Stimulated activated naive CD8-positive, alpha-beta T cell treated with anti-CD3 and anti-CD28 coated beads, Interleukin-15, Interleukin-2, amounts not matched to agents 100 ng/mL and 50 ng/mL, for 24 hours (primary cell): ENCODE measurements around the gene DOLPP1.
"Not testable (repeated sequence)": the region's sequence is repeated elsewhere in the genome, so short reads cannot be mapped to it uniquely, and the experiment has no call there.

Experiments used
- H3K27ac Mint-ChIP-seq: one replicate; pipeline ENCODE4 v1.8.0; 2021; ENCODE audit warnings: mild to moderate bottlenecking, mixed read lengths
- H3K27me3 Mint-ChIP-seq: one replicate; pipeline ENCODE4 v1.8.0; 2021; ENCODE audit warnings: mixed read lengths
- H3K36me3 Mint-ChIP-seq: one replicate; pipeline ENCODE4 v1.8.0; 2021; ENCODE audit warnings: low read depth, mixed read lengths
- H3K4me1 Mint-ChIP-seq: one replicate; pipeline ENCODE4 v1.8.0; 2021; ENCODE audit warnings: low read depth, mixed read lengths
- H3K4me3 Mint-ChIP-seq: one replicate; pipeline ENCODE4 v1.8.0; 2021; ENCODE audit warnings: mild to moderate bottlenecking, mixed read lengths
- H3K9me3 Mint-ChIP-seq: one replicate; pipeline ENCODE4 v1.8.0; 2021; ENCODE audit warnings: mixed read lengths

The DOLPP1 gene

GRCh38 chr9:129080601-129081387 lies at the start of gene DOLPP1:
Gene DOLPP1, plus strand, starts transcription at chr9:129081111. Its CDS starts 21 bp downstream, at chr9:129081132.
- peaks cover 29% of the 10 kb centered on the region for H3K4me1 Mint-ChIP-seq
- H3K36me3 Mint-ChIP-seq, result no peaks in the 10 kb centered on the region
- peak within 1 kb of the TSS; percentile 87 for H3K4me3 Mint-ChIP-seq
- H3K27ac Mint-ChIP-seq, result peak within 1 kb of the TSS; percentile 63
- no peaks in the 10 kb centered on the region for H3K9me3 Mint-ChIP-seq
- H3K27me3 Mint-ChIP-seq, result no peaks in the 10 kb centered on the region

GRCh38 chr9:129031514-129031913 lies 49.4 kb upstream of the DOLPP1 start:
- no peaks in the 10 kb centered on the region for H3K9me3 Mint-ChIP-seq

GRCh38 chr9:129032541-129033159 lies 48.3 kb upstream of the DOLPP1 start:
- H3K9me3 Mint-ChIP-seq, result no peaks in the 10 kb centered on the region
- H3K4me1 Mint-ChIP-seq, result peaks cover 20% of the 10 kb centered on the region
- no peaks in the 10 kb centered on the region for H3K27me3 Mint-ChIP-seq
- H3K4me3 Mint-ChIP-seq, result no peak overlapping the region
- H3K36me3 Mint-ChIP-seq, result no peaks in the 10 kb centered on the region
- H3K27ac Mint-ChIP-seq, result no peak overlapping the region

More at GRCh38 chr9:129031514-129031913, 49.4 kb upstream of the DOLPP1 start:
- Mint-ChIP-seq H3K4me1 (peaks cover 20% of the 10 kb centered on the region), H3K36me3 (no peaks in the 10 kb centered on the region), H3K27ac (no peak overlapping the region), H3K27me3 (no peaks in the 10 kb centered on the region), H3K4me3 (no peak overlapping the region)

GRCh38 chr9:129033216-129033615 lies 47.7 kb upstream of the DOLPP1 start:
- H3K9me3 Mint-ChIP-seq, result no peaks in the 10 kb centered on the region
- H3K27ac Mint-ChIP-seq, result no peak overlapping the region
- H3K36me3 Mint-ChIP-seq, result no peaks in the 10 kb centered on the region
- H3K4me3 Mint-ChIP-seq, result no peak overlapping the region
- no peaks in the 10 kb centered on the region for H3K27me3 Mint-ChIP-seq
- H3K4me1 Mint-ChIP-seq, result peaks cover 25% of the 10 kb centered on the region

GRCh38 chr9:129035838-129036237 lies 45.1 kb upstream of the DOLPP1 start:
- H3K27me3 Mint-ChIP-seq, result not testable (repeated sequence)

GRCh38 chr9:129036241-129036922 lies 44.5 kb upstream of the DOLPP1 start, which contains the start of gene MIGA2:
Gene MIGA2, plus strand, starts transcription at chr9:129036626. Its CDS starts 3,969 bp downstream, at chr9:129040595.
- H3K9me3 Mint-ChIP-seq, result no peaks in the 10 kb centered on the region
- peak within 1 kb of the TSS; percentile 90 for H3K4me3 Mint-ChIP-seq
- H3K4me1 Mint-ChIP-seq, result peaks cover 20% of the 10 kb centered on the region
- no peaks in the 10 kb centered on the region for H3K27me3 Mint-ChIP-seq
- peak within 1 kb of the TSS; percentile 66 for H3K27ac Mint-ChIP-seq
- peaks cover 3% of the 10 kb centered on the region for H3K36me3 Mint-ChIP-seq

More at GRCh38 chr9:129035838-129036237, 45.1 kb upstream of the DOLPP1 start:
- H3K9me3 Mint-ChIP-seq, H3K36me3 Mint-ChIP-seq: not testable (repeated sequence)
- peaks cover 20% of the 10 kb centered on the region for H3K4me1 Mint-ChIP-seq
- H3K27ac Mint-ChIP-seq, result peak overlapping the region; percentile 66
- H3K4me3 Mint-ChIP-seq, result peak overlapping the region; percentile 90

GRCh38 chr9:129036923-129037766 lies 43.8 kb upstream of the DOLPP1 start:
- peak overlapping the region; percentile 66 for H3K27ac Mint-ChIP-seq
- H3K27me3 Mint-ChIP-seq, result no peaks in the 10 kb centered on the region
- H3K4me1 Mint-ChIP-seq, result peaks cover 20% of the 10 kb centered on the region
- no peaks in the 10 kb centered on the region for H3K9me3 Mint-ChIP-seq
- peaks cover 3% of the 10 kb centered on the region for H3K36me3 Mint-ChIP-seq
- H3K4me3 Mint-ChIP-seq, result peak overlapping the region; percentile 90

GRCh38 chr9:129037767-129038098 lies 43.2 kb upstream of the DOLPP1 start:
- H3K4me3 Mint-ChIP-seq, result peak overlapping the region; percentile 90
- no peaks in the 10 kb centered on the region for H3K27me3 Mint-ChIP-seq
- H3K36me3 Mint-ChIP-seq, result peaks cover 8% of the 10 kb centered on the region
- peaks cover 20% of the 10 kb centered on the region for H3K4me1 Mint-ChIP-seq
- no peaks in the 10 kb centered on the region for H3K9me3 Mint-ChIP-seq
- H3K27ac Mint-ChIP-seq, result no peak overlapping the region

- Mint-ChIP-seq H3K4me1 (peaks cover 20% of the 10 kb centered on the region), H3K9me3 (no peaks in the 10 kb centered on the region), H3K4me3 (peak overlapping the region; percentile 90), H3K27ac (no peak overlapping the region), H3K27me3 (no peaks in the 10 kb centered on the region), H3K36me3 (peaks cover 9% of the 10 kb centered on the region)
These were observed 42.6 kb upstream of the DOLPP1 start for GRCh38 chr9:129038109-129038852.

GRCh38 chr9:129040113-129040643 lies 40.7 kb upstream of the DOLPP1 start:
- H3K9me3 Mint-ChIP-seq, result no peaks in the 10 kb centered on the region
- no peak overlapping the region for H3K27ac Mint-ChIP-seq
- H3K36me3 Mint-ChIP-seq, result peaks cover 14% of the 10 kb centered on the region
- no peaks in the 10 kb centered on the region for H3K27me3 Mint-ChIP-seq
- H3K4me1 Mint-ChIP-seq, result peaks cover 20% of the 10 kb centered on the region
- no peak overlapping the region for H3K4me3 Mint-ChIP-seq

- Mint-ChIP-seq H3K27ac (no peak overlapping the region), H3K9me3 (no peaks in the 10 kb centered on the region), H3K36me3 (peaks cover 14% of the 10 kb centered on the region), H3K4me3 (no peak overlapping the region), H3K4me1 (peaks cover 11% of the 10 kb centered on the region), H3K27me3 (no peaks in the 10 kb centered on the region)
These were observed 38.9 kb upstream of the DOLPP1 start for GRCh38 chr9:129042016-129042415.

- Mint-ChIP-seq H3K36me3 (peaks cover 14% of the 10 kb centered on the region), H3K4me3 (no peak overlapping the region), H3K27me3 (no peaks in the 10 kb centered on the region), H3K4me1 (no peaks in the 10 kb centered on the region), H3K9me3 (no peaks in the 10 kb centered on the region), H3K27ac (no peak overlapping the region)
These were observed 28.3 kb upstream of the DOLPP1 start for GRCh38 chr9:129052592-129052991.

GRCh38 chr9:129053020-129053419 lies 27.9 kb upstream of the DOLPP1 start:
- Mint-ChIP-seq H3K4me3 (no peak overlapping the region), H3K27me3 (no peaks in the 10 kb centered on the region), H3K9me3 (no peaks in the 10 kb centered on the region), H3K27ac (no peak overlapping the region), H3K4me1 (no peaks in the 10 kb centered on the region), H3K36me3 (peaks cover 14% of the 10 kb centered on the region)
